Measurements from ENCODE around the gene CCDC15.

DNA sequence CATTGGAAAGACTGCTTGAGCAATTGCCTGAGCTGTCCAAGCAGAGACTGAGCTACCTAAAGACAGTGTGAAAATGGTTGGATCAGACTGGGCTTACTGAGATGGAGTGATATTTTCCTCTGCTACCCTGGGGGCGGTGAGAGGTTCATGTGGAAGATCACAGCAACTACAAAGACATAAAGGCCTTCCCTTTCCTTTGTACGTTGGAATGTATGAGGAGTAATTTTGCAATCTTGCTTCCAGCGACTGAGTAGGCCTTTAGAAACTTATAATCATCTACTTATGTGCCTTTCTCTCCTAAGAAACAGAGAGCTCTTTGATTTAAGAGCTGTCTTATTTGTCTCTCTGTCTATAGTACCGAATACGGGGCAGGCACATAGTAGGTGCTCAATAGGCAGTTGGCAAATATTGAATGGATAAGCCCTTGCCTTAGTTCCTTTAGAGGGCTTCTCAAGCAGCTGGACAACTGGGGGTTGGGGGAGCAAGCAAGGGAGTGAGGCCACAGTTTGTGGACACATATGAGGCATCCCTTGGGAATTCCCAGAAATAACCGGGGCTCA is 15.7 kb upstream of the CCDC15 start:
- TF ChIP-seq, protein P1, sequence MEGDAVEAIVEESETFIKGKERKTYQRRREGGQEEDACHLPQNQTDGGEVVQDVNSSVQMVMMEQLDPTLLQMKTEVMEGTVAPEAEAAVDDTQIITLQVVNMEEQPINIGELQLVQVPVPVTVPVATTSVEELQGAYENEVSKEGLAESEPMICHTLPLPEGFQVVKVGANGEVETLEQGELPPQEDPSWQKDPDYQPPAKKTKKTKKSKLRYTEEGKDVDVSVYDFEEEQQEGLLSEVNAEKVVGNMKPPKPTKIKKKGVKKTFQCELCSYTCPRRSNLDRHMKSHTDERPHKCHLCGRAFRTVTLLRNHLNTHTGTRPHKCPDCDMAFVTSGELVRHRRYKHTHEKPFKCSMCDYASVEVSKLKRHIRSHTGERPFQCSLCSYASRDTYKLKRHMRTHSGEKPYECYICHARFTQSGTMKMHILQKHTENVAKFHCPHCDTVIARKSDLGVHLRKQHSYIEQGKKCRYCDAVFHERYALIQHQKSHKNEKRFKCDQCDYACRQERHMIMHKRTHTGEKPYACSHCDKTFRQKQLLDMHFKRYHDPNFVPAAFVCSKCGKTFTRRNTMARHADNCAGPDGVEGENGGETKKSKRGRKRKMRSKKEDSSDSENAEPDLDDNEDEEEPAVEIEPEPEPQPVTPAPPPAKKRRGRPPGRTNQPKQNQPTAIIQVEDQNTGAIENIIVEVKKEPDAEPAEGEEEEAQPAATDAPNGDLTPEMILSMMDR (CRISPR knock-in tag; IDR thresholded peaks at IDR 0.05): no peak
- no peak for TF ChIP-seq MAZ (IDR thresholded peaks at IDR 0.05; ENCODE audit: borderline replicate concordance, low read depth, low read length)
- no peak for TF ChIP-seq MAZ (CRISPR knock-in tag; IDR thresholded peaks at IDR 0.05; ENCODE audit: low read depth)
- no peak for TF ChIP-seq EZH2 (conservative IDR thresholded peaks at IDR 0.05; ENCODE audit: low read depth, low read length)
- no peak for TF ChIP-seq HHEX (CRISPR knock-in tag; IDR thresholded peaks at IDR 0.05)
- no peak for TF ChIP-seq SCMH1 (CRISPR knock-in tag; IDR thresholded peaks at IDR 0.05; ENCODE audit: borderline replicate concordance)

Measured in HepG2 (cell line).